Stimulated activated naive CD4-positive, alpha-beta T cell (primary cell): ENCODE data around the gene TTC8.
"Not testable (repeated sequence)": the region's sequence is repeated elsewhere in the genome, so short reads cannot be mapped to it uniquely, and the experiment has no call there.

Source experiments
- DNase-seq, 6 experiments: peaks; one replicate each; lab custom pipeline; 2025; lab: John Stamatoyannopoulos, UW

Gene TTC8

GRCh38 chr14:88824314-88825077 is at the start of gene TTC8:
TSS of gene TTC8 (plus strand) at chr14:88824651. CDS start at chr14:88824708, 57 bp downstream.
- peak; percentile 71 to 98 (median 83) for DNase-seq

DNA sequence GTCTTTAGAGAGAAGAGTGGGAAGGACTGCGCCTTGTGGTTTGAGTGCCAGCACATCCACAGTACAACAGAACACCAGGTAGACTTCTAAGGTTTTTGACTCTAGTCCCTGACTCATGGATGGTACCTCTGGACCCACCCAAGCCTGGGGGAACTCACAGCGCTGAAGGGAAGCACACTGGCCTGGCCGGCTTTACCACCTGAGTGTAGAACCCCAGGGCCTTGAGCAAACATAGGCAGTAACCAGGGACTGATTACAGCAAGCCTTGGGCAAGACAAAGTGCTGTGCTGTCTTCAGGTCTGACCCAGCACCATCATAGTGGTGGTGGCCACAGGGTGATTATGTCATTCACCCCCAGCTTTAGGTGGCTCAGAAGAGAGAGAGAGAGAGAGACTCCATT is 48.9 kb upstream of the TTC8 start:
- no peak for DNase-seq

DNA sequence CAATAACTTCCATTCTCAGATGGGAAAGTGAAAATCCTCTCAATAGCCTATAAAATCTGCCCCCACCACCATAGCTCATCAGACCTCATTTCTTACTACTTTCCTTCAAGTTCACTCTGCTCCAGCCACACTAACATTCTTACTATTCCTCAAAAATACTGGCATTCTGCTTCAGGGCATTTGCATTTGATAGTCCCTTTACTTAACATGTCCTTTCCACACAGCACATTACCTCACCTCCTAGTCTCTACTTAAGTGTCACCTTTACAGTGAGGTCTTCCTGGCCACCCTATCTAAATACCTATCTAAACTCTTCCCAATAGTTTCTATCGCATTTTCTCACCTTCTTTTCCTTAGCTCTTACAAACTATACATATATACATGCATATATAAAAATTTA is 38.5 kb upstream of the TTC8 start:
- DNase-seq = no peak

GRCh38 chr14:88786715-88787114 is 37.7 kb upstream of the TTC8 start:
- DNase-seq = no peak

- not testable (repeated sequence) for DNase-seq
Measured at GRCh38 chr14:88789573-88789972, 34.9 kb upstream of the TTC8 start.

DNA sequence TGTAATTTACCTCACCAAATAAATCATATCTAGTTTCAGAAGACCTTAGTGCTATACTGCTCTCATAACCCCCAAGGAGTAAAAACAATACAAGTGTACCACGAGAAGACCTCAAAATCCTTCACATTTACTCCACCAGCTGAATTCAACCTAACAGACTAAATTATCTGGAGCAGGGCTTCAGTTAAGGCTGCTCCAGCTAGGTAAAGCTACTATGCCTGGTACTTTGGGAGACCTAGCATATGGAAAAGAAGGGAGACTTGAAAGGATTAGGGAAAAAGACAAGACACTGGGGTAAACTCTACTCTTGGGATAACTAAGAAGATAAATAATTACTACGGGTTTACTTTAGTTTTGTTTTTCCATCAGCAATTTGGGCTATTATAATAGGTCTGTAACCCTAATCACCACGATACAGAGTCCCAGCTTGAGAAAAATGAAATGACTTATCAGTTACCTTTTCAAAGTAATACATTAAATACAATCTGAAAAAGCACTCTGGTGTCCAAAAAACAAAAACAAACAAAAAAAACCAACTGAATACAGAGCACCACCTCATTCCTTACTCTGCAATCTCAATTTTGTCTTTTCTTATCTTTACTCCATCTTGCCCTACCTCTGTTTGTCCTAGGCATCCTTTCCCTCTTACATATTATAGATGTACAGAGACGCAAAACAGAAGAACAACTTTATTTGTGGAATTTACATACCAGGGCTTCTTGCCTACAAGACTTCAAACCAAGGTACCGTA is 33.8 kb upstream of the TTC8 start:
- DNase-seq = no peak

GRCh38 chr14:88791252-88791621 is 33.2 kb upstream of the TTC8 start:
- no peak for DNase-seq

GRCh38 chr14:88791629-88792472 is 32.6 kb upstream of the TTC8 start:
- DNase-seq = peak in 3 of 6 experiments; percentile 48 to 57 (median 55)

DNA sequence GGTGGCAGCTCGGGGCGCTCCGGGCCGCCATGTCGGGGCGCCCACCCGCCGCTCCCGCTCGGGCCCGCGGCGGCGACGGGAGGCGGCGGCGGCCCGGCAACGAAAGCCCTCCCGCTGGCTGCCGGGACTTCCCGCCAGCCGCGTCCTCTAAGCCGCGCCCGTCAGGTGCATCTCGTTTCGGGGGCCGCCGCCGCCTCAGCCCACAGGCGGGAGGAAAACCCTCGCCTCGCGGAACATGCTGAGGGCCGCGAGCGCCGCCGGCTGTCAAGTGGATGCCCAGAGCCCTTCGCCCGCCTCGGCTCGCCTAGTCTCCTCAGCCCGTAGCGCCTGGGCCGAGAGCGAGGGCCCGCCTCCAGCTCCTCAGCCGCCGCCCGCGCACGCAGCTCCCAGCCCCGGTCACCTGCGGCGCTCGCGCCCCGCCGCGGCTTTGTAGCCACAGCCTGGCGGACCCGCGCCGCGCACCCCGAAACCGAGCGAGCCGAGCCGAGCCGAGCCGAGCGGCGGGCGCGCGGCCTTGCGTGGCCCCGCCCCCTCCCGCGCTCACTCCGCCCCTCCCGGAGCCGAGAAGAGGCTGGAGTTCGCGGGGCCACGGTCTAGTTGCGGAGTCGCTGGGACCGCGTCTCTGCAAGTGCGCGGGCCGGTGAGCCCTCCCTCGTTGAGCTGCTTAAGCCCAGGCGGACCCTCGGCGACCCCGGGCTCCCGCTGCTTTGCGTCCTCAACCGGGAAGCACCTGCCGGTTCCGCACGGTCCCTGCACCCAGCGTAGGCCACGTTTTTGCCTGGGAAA is 31.8 kb upstream of the TTC8 start, which contains the start of gene EML5:
TSS of gene EML5 (minus strand) at position 481 of the 786 bp plus-strand sequence. CDS start at position 31, 450 bp downstream.
- DNase-seq = peak; percentile 74 to 87 (median 82)

- no peak for DNase-seq
Measured at GRCh38 chr14:88793259-88793625, 31.2 kb upstream of the TTC8 start.

DNA sequence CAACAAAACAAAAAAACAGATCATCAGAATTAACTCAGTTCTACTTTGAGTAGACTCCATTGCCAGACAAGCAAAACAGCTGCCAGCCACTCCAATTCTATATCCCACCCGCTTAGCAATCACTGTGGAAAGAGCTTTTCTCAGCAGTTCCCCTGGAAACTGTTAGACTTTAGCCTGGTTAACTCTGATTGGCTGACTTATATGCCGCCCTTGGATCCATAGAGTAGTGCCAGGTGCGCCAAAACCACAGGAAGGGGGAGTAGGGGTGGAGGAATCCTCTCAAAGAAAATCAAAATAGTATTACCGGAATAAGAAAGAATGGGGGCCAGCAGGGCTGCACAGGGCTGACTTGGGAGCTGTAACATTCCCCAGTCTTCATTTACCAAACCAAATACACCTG is 26.3 kb upstream of the TTC8 start:
- DNase-seq = no peak

DNA sequence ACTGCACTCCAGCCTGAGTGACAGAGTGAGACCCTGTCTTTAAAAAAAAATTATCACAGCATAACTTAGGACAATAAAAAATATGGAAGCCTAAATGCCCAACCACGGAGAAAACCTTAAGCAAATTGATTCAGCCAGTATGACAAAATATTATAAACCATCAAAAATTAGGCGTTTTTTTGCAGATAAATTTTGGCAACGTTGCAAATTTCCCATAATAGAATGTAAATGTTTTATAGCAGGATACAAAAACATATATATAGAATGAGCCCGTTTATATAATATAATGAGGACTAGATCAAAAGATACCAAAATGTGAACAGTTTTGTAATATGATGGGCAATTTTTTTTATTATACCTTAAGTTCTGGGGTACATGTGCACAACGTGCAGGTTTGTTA is 24.9 kb upstream of the TTC8 start:
- no peak for DNase-seq

- DNase-seq = no peak
Measured at GRCh38 chr14:88802596-88802995, 21.9 kb upstream of the TTC8 start.

- DNase-seq = no peak
Measured at GRCh38 chr14:88804035-88804434, 20.4 kb upstream of the TTC8 start.

- no peak for DNase-seq
Measured at GRCh38 chr14:88804477-88804876, 20.0 kb upstream of the TTC8 start.

DNA sequence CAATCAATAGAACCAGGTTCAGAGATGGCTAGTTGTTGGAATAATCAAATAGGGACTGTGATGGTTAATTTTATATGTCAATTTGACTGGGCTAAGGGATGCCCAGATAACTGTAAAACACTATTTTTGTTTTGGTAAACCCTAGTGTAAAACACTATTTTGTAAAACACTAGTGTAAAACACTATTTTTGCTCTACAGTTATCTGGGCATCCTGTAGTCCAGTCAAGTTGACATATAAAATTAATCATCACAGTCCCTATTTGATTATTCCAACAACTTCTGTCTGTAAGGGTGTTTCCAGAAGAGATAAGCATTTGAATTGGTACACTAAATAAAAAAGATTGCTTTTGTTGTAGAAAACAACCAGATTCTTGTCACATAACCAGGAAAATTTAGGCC is 16.1 kb upstream of the TTC8 start:
- no peak for DNase-seq

- no peak for DNase-seq
Measured at GRCh38 chr14:88815980-88816379, 8.5 kb upstream of the TTC8 start.

- no peak for DNase-seq
Measured at GRCh38 chr14:88818018-88818417, 6.4 kb upstream of the TTC8 start.

DNA sequence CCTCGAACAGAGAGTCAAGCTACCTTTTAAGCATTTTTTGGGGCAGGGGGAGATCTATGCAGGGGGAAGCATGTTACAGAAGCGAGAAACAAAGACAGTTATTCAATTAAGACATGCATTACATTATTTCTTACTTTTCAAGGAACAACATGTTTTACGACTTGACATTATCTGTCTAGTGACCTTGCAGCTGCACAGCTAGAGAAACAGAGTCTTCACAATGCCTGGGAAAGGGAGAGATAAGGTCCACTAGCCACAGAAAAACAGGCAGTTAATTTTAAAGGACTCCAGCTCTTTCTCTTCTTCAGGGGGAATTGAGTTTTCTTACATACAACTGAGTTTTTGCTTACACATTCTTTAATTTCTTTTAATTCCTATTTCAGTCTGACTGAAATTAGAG is 4.8 kb upstream of the TTC8 start:
- DNase-seq = not testable (repeated sequence)

GRCh38 chr14:88821378-88821777 is 3.1 kb upstream of the TTC8 start:
- DNase-seq = no peak

GRCh38 chr14:88821888-88822287 is 2.6 kb upstream of the TTC8 start:
- no peak for DNase-seq

DNA sequence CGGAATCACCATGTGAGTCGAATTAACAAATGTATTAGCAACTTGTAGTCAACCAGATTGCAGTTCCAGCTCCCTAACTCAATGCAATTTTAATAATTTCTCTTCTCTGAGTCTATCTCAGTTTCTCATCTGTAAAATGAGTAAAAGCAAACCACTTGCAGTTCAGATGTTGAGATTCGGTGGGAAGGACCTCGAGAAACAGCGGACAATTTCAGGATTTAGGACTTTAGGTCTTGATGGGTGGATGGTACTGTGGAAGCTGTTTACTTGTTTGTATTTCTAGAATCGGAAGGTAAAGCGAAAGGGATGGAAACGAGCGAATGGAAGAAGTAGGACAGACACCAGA is 510 bp upstream of the TTC8 start:
- no peak for DNase-seq
